Measurements from ENCODE around the gene KLHL24.
"Not testable (repeated sequence)": the region's sequence is repeated elsewhere in the genome, so short reads cannot be mapped to it uniquely, and the experiment has no call there.

Gene KLHL24

DNA sequence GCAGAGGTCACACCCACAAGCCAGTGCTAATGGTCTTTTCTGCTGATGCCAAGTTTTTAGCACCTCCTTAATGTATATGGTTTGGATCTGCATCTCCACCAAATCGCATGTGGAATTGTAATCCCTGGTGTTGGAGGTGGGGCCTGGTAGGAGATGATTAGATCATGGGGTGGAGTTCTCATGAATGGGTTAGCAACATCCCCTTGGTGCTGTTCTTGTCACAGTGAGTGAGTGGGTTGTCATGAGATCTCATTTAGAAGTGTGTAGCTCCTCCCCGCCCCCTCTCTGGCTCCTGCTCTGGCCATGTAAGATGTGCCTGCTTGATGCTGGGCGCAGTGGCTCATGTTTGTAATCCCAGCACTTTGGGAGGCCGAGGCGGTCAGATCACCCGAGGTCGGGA is 42.6 kb upstream of the KLHL24 start:
- TF ChIP-seq, protein P1, sequence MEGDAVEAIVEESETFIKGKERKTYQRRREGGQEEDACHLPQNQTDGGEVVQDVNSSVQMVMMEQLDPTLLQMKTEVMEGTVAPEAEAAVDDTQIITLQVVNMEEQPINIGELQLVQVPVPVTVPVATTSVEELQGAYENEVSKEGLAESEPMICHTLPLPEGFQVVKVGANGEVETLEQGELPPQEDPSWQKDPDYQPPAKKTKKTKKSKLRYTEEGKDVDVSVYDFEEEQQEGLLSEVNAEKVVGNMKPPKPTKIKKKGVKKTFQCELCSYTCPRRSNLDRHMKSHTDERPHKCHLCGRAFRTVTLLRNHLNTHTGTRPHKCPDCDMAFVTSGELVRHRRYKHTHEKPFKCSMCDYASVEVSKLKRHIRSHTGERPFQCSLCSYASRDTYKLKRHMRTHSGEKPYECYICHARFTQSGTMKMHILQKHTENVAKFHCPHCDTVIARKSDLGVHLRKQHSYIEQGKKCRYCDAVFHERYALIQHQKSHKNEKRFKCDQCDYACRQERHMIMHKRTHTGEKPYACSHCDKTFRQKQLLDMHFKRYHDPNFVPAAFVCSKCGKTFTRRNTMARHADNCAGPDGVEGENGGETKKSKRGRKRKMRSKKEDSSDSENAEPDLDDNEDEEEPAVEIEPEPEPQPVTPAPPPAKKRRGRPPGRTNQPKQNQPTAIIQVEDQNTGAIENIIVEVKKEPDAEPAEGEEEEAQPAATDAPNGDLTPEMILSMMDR (IDR thresholded peaks at IDR 0.05): no peak
- Mint-ChIP-seq H3K9me3 (peaks cover 19% of the 10 kb centered on the region), H3K27ac (no peak overlapping the region), H3K36me3 (ENCODE audit: low read depth) (peaks cover 4% of the 10 kb centered on the region), H3K4me1 (no peaks in the 10 kb centered on the region), H3K4me3 (no peak overlapping the region), H3K27me3 (ENCODE audit: low read depth, poor library complexity) (peaks cover 7% of the 10 kb centered on the region)
- no peak for DNase-seq

DNA sequence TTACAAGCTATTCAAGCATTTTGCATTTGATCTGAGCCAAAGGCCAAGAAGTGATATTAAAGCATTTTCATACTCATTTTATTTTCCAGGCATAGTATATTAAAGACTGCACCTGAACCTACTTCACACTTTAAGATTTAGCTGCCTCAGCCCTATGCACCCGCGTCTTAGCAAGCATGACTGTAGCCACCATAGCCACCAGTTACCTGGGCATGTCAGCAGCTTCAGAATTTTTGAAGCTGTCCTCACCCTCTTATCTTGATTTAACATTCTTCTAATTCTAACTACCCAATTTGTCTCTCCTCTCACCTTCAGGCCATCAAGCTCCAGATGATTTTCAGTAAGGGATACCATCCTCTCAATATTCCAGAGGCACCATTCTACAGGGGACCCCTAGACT is 40.8 kb upstream of the KLHL24 start:
- TF ChIP-seq, protein P1 (IDR thresholded peaks at IDR 0.05): no peak
- Mint-ChIP-seq H3K36me3 (ENCODE audit: low read depth) (peaks cover 13% of the 10 kb centered on the region), H3K9me3 (peaks cover 33% of the 10 kb centered on the region), H3K27ac (no peak overlapping the region), H3K4me3 (no peak overlapping the region), H3K27me3 (ENCODE audit: low read depth, poor library complexity) (peaks cover 8% of the 10 kb centered on the region), H3K4me1 (no peaks in the 10 kb centered on the region)
- DNase-seq: no peak

DNA sequence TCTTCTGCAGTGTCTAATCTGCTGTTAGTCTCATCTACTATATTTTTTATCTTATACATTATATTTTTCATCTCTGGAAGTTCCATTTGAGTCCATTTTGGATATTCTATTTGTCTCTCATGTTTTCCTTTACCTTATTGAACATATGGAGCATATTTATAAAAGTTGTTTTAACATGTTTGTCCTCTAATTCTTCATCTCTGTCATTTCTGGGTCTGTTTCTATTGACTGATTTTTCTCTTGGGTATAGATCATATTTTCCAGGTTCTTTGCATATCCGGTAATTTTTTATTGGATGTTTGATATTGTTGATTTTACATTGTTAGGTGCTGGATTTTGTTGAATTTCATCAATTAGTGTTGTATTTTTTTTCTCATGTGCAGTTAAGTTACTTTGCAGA is 37.5 kb upstream of the KLHL24 start:
- Mint-ChIP-seq H3K36me3 (ENCODE audit: low read depth) (peaks cover 13% of the 10 kb centered on the region), H3K27ac (no peak overlapping the region), H3K9me3 (peaks cover 33% of the 10 kb centered on the region), H3K27me3 (ENCODE audit: low read depth, poor library complexity) (peaks cover 8% of the 10 kb centered on the region), H3K4me1 (no peaks in the 10 kb centered on the region), H3K4me3 (no peak overlapping the region)
- no peak for DNase-seq
- TF ChIP-seq, protein P1 (IDR thresholded peaks at IDR 0.05): no peak

DNA sequence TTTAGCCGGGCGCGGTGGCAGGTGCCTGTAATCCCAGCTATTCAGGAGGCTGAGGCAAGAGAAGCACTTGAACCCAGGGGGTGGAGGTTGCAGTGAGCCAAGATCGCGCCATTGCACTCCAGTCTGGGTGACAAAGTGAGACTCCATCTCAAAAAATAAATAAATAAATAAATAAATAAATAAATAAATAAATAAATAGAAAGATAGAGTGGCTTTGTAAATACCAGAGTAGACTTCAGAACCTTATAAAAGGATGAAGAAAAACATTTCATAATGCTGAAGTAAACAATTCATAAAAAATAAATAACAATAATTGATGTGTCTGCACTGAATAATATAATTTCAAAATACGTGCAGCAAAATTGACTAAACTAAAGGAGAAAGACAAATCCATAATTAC is 24.1 kb upstream of the KLHL24 start:
- not testable (repeated sequence) for H3K4me1 Mint-ChIP-seq; DNase-seq; H3K27ac Mint-ChIP-seq; H3K36me3 Mint-ChIP-seq (ENCODE audit: low read depth); H3K4me3 Mint-ChIP-seq
- H3K27me3 Mint-ChIP-seq (ENCODE audit: low read depth, poor library complexity): peaks cover 30% of the 10 kb centered on the region
- peaks cover 15% of the 10 kb centered on the region for H3K9me3 Mint-ChIP-seq

DNA sequence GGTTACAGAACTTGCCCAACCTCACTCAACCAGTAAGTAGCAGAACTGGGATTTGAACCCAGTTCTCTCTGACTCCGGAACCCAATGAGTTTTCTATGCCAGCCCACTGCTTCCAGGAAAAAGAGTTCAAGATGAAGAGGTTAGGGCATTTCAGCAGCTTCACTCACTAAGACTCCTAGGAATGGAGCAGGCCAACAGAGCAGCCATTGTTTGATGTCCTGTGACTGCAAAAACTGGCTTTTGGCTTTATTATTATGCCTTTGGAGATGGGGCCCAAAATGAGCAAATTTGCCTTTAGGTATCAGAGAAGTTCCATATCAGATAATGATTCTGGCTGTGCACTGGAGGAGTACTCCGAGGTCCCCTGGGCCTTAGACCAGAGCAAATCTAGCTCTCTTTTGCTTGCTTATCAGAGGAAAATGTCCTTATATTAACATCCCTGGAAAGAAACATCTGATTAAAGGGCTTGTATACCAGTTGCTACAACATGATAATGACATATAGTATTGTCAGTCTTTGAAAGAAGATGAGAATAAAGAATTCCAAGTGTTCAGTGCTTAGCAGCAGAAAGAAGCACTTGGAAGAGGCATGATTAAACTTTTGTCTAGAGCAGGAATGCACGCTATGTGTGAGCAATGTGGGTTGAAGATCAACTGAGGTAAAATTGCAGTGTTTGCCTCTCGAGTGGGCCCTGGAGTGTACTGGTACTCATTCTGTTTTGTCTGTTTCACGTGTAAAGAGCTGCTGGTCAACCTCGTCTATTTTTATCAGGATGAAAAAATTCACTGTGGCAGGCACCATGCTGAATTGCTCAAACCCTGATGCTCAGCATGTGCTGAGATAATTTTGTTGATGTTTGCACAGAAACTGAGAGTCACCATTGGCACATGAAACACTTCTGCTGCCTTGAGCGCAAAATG is 21.8 kb upstream of the KLHL24 start:
- DNase-seq: no peak
- TF ChIP-seq, protein P1 (IDR thresholded peaks at IDR 0.05): no peak
- H3K4me1 Mint-ChIP-seq: no peaks in the 10 kb centered on the region
- peaks cover 34% of the 10 kb centered on the region for H3K27me3 Mint-ChIP-seq (ENCODE audit: low read depth, poor library complexity)
- H3K4me3 Mint-ChIP-seq: no peak overlapping the region
- H3K27ac Mint-ChIP-seq: no peak overlapping the region
- no peaks in the 10 kb centered on the region for H3K36me3 Mint-ChIP-seq (ENCODE audit: low read depth)
- peaks cover 4% of the 10 kb centered on the region for H3K9me3 Mint-ChIP-seq

DNA sequence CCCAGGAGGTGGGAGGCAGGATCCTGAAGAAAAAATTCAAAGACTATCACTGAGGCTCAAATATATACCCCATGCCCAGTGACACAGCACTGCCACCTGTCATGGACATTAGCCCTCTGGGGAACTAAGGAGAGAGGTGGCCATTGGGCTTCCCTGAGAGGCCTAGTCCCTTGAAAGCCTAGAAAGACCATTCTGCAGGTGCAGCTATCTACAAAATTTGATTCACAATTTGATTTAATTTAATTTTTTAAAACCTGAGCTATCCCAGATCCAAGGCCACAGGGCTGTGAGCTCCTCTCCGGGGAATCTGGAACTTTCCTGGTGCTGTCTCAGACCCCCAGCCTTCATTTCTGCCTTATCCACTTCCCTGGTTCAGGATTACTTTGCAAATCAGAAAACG is 16.9 kb upstream of the KLHL24 start:
- Mint-ChIP-seq H3K27me3 (ENCODE audit: low read depth, poor library complexity) (peaks cover 42% of the 10 kb centered on the region), H3K27ac (no peak overlapping the region), H3K9me3 (no peaks in the 10 kb centered on the region), H3K36me3 (ENCODE audit: low read depth) (no peaks in the 10 kb centered on the region), H3K4me1 (no peaks in the 10 kb centered on the region), H3K4me3 (no peak overlapping the region)
- TF ChIP-seq, protein P1 (IDR thresholded peaks at IDR 0.05): no peak
- no peak for DNase-seq
